Neural cell (in vitro differentiated cells): ENCODE results near the gene TARS3. TPM values are rescaled to one million over a fixed set of nuclear protein-coding genes. Genes with fewer than 3 reads are reported as not detected.
"Not testable (repeated sequence)": the region's sequence is repeated elsewhere in the genome, so short reads cannot be mapped to it uniquely, and the experiment has no call there.

Experiments
- H2AFZ ChIP-seq: fragments of 200-600, 300-800 bp; sonication (generic), shearing (Covaris generic); 2 replicates; pipeline ENCODE4 v1.6.0; 2014; ENCODE audit warnings: low read depth, mild to moderate bottlenecking, antibody characterized with exemption, low read length, moderate library complexity
- H3F3A ChIP-seq: fragments of 200-600 bp; shearing (Covaris generic); 2 replicates; pipeline ENCODE4 v1.6.1; 2016; ENCODE audit warnings: mild to moderate bottlenecking, moderate library complexity, mixed read lengths, antibody characterized with exemption, low read length; ENCODE audit not compliant: insufficient read depth, poor library complexity, severe bottlenecking
- H3K27ac ChIP-seq: fragments of 200-600, 300-800 bp; sonication (generic), shearing (Covaris generic); 2 replicates; pipeline ENCODE4 v1.5.1; 2014; ENCODE audit warnings: mild to moderate bottlenecking, low read length, moderate library complexity
- H3K27me3 ChIP-seq: fragments of 300-800, 200-600 bp; sonication (generic), shearing (Covaris generic); 2 replicates; pipeline ENCODE4 v1.6.0; 2014; ENCODE audit warnings: mild to moderate bottlenecking, low read depth, low read length, moderate library complexity; ENCODE audit not compliant: insufficient read depth
- H3K36me3 ChIP-seq: fragments of 300-800, 200-600 bp; sonication (generic), shearing (Covaris generic); 2 replicates; pipeline ENCODE4 v1.5.1; 2014; ENCODE audit warnings: mild to moderate bottlenecking, antibody characterized with exemption, low read length, moderate library complexity; ENCODE audit not compliant: insufficient read depth
- H3K4me2 ChIP-seq: fragments of 300-800, 200-600 bp; sonication (generic), shearing (Covaris generic); 2 replicates; pipeline ENCODE4 v1.6.0; 2014; ENCODE audit warnings: mild to moderate bottlenecking, low read length
- H3K4me3 ChIP-seq: fragments of 300-800, 200-600 bp; sonication (generic), shearing (Covaris generic); 2 replicates; pipeline ENCODE4 v1.5.1; 2014; ENCODE audit warnings: mild to moderate bottlenecking, low read length, moderate library complexity
- H3K79me2 ChIP-seq: fragments of 200-600 bp; shearing (Covaris generic); replicated peaks from 2 replicates; pipeline ENCODE4 v1.6.0; 2014; ENCODE audit warnings: mild to moderate bottlenecking, low read length, moderate library complexity; ENCODE audit not compliant: insufficient read depth
- H3K9ac ChIP-seq: fragments of 300-800, 200-600 bp; sonication (generic), shearing (Covaris generic); 2 replicates; pipeline ENCODE4 v1.6.1; 2016; ENCODE audit warnings: mild to moderate bottlenecking, low read length, mixed read lengths
- H3K9me2 ChIP-seq: fragments of 200-600 bp; shearing (Covaris generic); 2 replicates; pipeline ENCODE4 v1.6.1; 2016; ENCODE audit warnings: mild to moderate bottlenecking, low read length, mixed read lengths; ENCODE audit not compliant: insufficient read depth
- H3K9me3 ChIP-seq: fragments of 200-600, 300-800 bp; sonication (generic), shearing (Covaris generic); 2 replicates; pipeline ENCODE4 v1.6.1; 2016; ENCODE audit warnings: mild to moderate bottlenecking, mixed run types, low read length, moderate library complexity, mixed read lengths
- H4K20me1 ChIP-seq: fragments of 200-600 bp; shearing (Covaris generic); 2 replicates; pipeline ENCODE4 v1.6.1; 2016; ENCODE audit warnings: mild to moderate bottlenecking, mixed run types; ENCODE audit not compliant: insufficient read depth
- CTCF ChIP-seq: fragments of 450-650 bp; IDR thresholded peaks from 2 replicates; pipeline ENCODE4 v1.5.1; 2014; ENCODE audit warnings: antibody characterized with exemption, mild to moderate bottlenecking, moderate library complexity; ENCODE audit not compliant: poor library complexity, severe bottlenecking
- EP300 ChIP-seq: fragments of 450-650 bp; conservative IDR thresholded peaks from 2 replicates; pipeline ENCODE4 v1.6.1; 2014; ENCODE audit warnings: antibody characterized with exemption, mild to moderate bottlenecking, moderate library complexity; ENCODE audit not compliant: poor library complexity, severe bottlenecking
- MXI1 ChIP-seq: fragments of 450-650 bp; conservative IDR thresholded peaks from 2 replicates; pipeline ENCODE4 v1.6.1; 2014; ENCODE audit warnings: antibody characterized with exemption, mild to moderate bottlenecking; ENCODE audit not compliant: poor library complexity, severe bottlenecking
- POLR2AphosphoS5 ChIP-seq: IDR thresholded peaks from 2 replicates; pipeline ENCODE4 v1.6.1; 2012
- RAD21 ChIP-seq: fragments of 450-650 bp; conservative IDR thresholded peaks from 2 replicates; pipeline ENCODE4 v1.6.1; 2014; ENCODE audit warnings: antibody characterized with exemption, mild to moderate bottlenecking, moderate library complexity
- REST ChIP-seq: IDR thresholded peaks from 2 replicates; pipeline ENCODE4 v1.6.1; 2012; ENCODE audit warnings: borderline replicate concordance
- SMC3 ChIP-seq: fragments of 450-650 bp; conservative IDR thresholded peaks from 2 replicates; pipeline ENCODE4 v1.6.1; 2014; ENCODE audit warnings: antibody characterized with exemption, mild to moderate bottlenecking, moderate library complexity; ENCODE audit not compliant: poor library complexity
- TAF1 ChIP-seq: IDR thresholded peaks from 2 replicates; pipeline ENCODE4 v1.6.1; 2012; ENCODE audit warnings: low read depth
- polyA plus RNA-seq: library from polyadenylated mRNA; depleted of rRNA; stranded (reverse); fragments of >200 nt; gene quantifications from 2 replicates; pipeline ENCODE4 v1.2.3, GENCODE V29; 2014

The TARS3 gene
- polyA plus RNA-seq, 1 donor from 2014 or later: 27.1 TPM

GRCh38 chr15:101635944-101636727, 88.1 kb downstream of the TARS3 start:
- Histone ChIP-seq H3K4me2 (no peak overlapping the region), H3K9ac (no peak overlapping the region), H3K79me2 (peaks cover 5% of the 10 kb centered on the region), H4K20me1 (no peaks in the 10 kb centered on the region), H3K36me3 (no peaks in the 10 kb centered on the region), H3K9me2 (no peaks in the 10 kb centered on the region), H3K9me3 (no peaks in the 10 kb centered on the region), H3K4me3 (no peak overlapping the region), H3F3A (no peaks in the 10 kb centered on the region), H3K27me3 (no peaks in the 10 kb centered on the region), H2AFZ (no peak overlapping the region), H3K27ac (no peak overlapping the region)
- no peak for TF ChIP-seq TAF1
- no peak for TF ChIP-seq EP300
- no peak for TF ChIP-seq RAD21
- no peak for TF ChIP-seq MXI1

GRCh38 chr15:101633356-101633755, 90.9 kb downstream of the TARS3 start:
- no peak overlapping the region for H3K27ac ChIP-seq
- H3K9me2 ChIP-seq: no peaks in the 10 kb centered on the region
- no peak overlapping the region for H3K9ac ChIP-seq
- no peaks in the 10 kb centered on the region for H3K27me3 ChIP-seq
- H2AFZ ChIP-seq: no peak overlapping the region
- no peaks in the 10 kb centered on the region for H3F3A ChIP-seq
- no peaks in the 10 kb centered on the region for H3K79me2 ChIP-seq
- no peaks in the 10 kb centered on the region for H3K9me3 ChIP-seq
- no peaks in the 10 kb centered on the region for H4K20me1 ChIP-seq
- H3K36me3 ChIP-seq: no peaks in the 10 kb centered on the region
- H3K4me2 ChIP-seq: no peak overlapping the region
- TF ChIP-seq MXI1 (no peak), RAD21 (no peak), TAF1 (no peak), CTCF (no peak), POLR2AphosphoS5 (no peak), SMC3 (no peak), REST (no peak), EP300 (no peak)
- H3K4me3 ChIP-seq: no peak overlapping the region

GRCh38 chr15:101626729-101627128, 97.5 kb downstream of the TARS3 start:
- H3K27me3 ChIP-seq, H3K36me3 ChIP-seq, H3K9me3 ChIP-seq, H3F3A ChIP-seq, H3K9me2 ChIP-seq, H3K4me3 ChIP-seq, H3K79me2 ChIP-seq, H4K20me1 ChIP-seq, H3K4me2 ChIP-seq, H3K27ac ChIP-seq, H2AFZ ChIP-seq, H3K9ac ChIP-seq: not testable (repeated sequence)
